Osteoblast (primary cell): ENCODE results near the gene TMPRSS4. TPM values are rescaled to one million over a fixed set of nuclear protein-coding genes. Genes with fewer than 3 reads are reported as not detected.

Experiments used
- DNase-seq: peaks from one replicate; pipeline ENCODE4 v3.0.0; 2011; ENCODE audit warnings: low spot score, mixed read lengths; ENCODE audit not compliant: insufficient read length; ENCODE audit errors: missing footprints
- H2AFZ ChIP-seq: 2 replicates; pipeline ENCODE4 v1.6.0; 2011; ENCODE audit warnings: mild to moderate bottlenecking, low read length
- H3K27ac ChIP-seq: 2 replicates; pipeline ENCODE4 v1.5.1; 2011; ENCODE audit warnings: mild to moderate bottlenecking, low read depth, low read length, moderate library complexity
- H3K27me3 ChIP-seq: 2 replicates; pipeline ENCODE4 v1.6.0; 2012; ENCODE audit warnings: mild to moderate bottlenecking, control low read depth, inconsistent platforms, low read length, moderate library complexity; ENCODE audit not compliant: insufficient read depth
- H3K36me3 ChIP-seq: 2 replicates; pipeline ENCODE4 v1.5.1; 2011; ENCODE audit warnings: mild to moderate bottlenecking, low read length, control low read depth, moderate library complexity; ENCODE audit not compliant: insufficient read depth
- H3K4me1 ChIP-seq: 2 replicates; pipeline ENCODE4 v1.5.1; 2011; ENCODE audit warnings: mild to moderate bottlenecking, low read length, control low read depth, moderate library complexity; ENCODE audit not compliant: insufficient read depth
- H3K4me2 ChIP-seq: 2 replicates; pipeline ENCODE4 v1.6.0; 2011; ENCODE audit warnings: mild to moderate bottlenecking, low read length; ENCODE audit not compliant: insufficient read depth
- H3K4me3 ChIP-seq: fragments of 200-600 bp; sonication (generic); 3 replicates; pipeline ENCODE4 v1.5.1; 2012; ENCODE audit warnings: mild to moderate bottlenecking, low read length, inconsistent platforms; ENCODE audit not compliant: insufficient read depth
- H3K79me2 ChIP-seq: 2 replicates; pipeline ENCODE4 v1.6.0; 2012; ENCODE audit warnings: mild to moderate bottlenecking, low read length, control low read depth, inconsistent platforms; ENCODE audit not compliant: insufficient read depth
- H3K9me3 ChIP-seq: 2 replicates; pipeline ENCODE4 v1.5.1; 2011; ENCODE audit warnings: low read depth, low read length, control low read depth
- H4K20me1 ChIP-seq: 2 replicates; pipeline ENCODE4 v1.6.0; 2012; ENCODE audit warnings: mild to moderate bottlenecking, low read length, control low read depth; ENCODE audit not compliant: insufficient read depth
- CTCF ChIP-seq: IDR thresholded peaks from 2 replicates; pipeline ENCODE4 v1.5.1; 2011; ENCODE audit warnings: mild to moderate bottlenecking, low read depth, low read length, moderate library complexity; ENCODE audit errors: extremely low read depth
- total RNA-seq: library from RNA; depleted of rRNA; stranded (reverse); fragments of >200 nt; gene quantifications from 2 replicates; pipeline ENCODE4 v1.2.3, GENCODE V29; 2012

The TMPRSS4 gene
- total RNA-seq, 1 donor = not detected

GRCh38 chr11:118057251-118058145, 19.4 kb upstream of the TMPRSS4 start:
- H3K4me1 ChIP-seq = no peaks in the 10 kb centered on the region

GRCh38 chr11:118058311-118059245, 18.3 kb upstream of the TMPRSS4 start:
- Histone ChIP-seq H4K20me1 (no peaks in the 10 kb centered on the region), H3K27ac (no peak overlapping the region), H3K4me2 (no peak overlapping the region), H3K36me3 (no peaks in the 10 kb centered on the region), H3K27me3 (peaks cover 5% of the 10 kb centered on the region), H3K4me3 (no peak overlapping the region), H3K79me2 (no peaks in the 10 kb centered on the region), H3K4me1 (no peaks in the 10 kb centered on the region), H3K9me3 (no peaks in the 10 kb centered on the region), H2AFZ (no peak overlapping the region)
- TF ChIP-seq CTCF = no peak
- no peak for DNase-seq

More at GRCh38 chr11:118057251-118058145, 19.4 kb upstream of the TMPRSS4 start:
- Histone ChIP-seq H2AFZ (no peak overlapping the region), H3K79me2 (no peaks in the 10 kb centered on the region), H3K36me3 (no peaks in the 10 kb centered on the region), H3K4me2 (no peak overlapping the region), H3K27ac (no peak overlapping the region), H3K27me3 (peaks cover 5% of the 10 kb centered on the region), H3K4me3 (no peak overlapping the region), H4K20me1 (no peaks in the 10 kb centered on the region), H3K9me3 (no peaks in the 10 kb centered on the region)
- TF ChIP-seq CTCF = no peak
- no peak for DNase-seq

- no peaks in the 10 kb centered on the region for H3K4me1 ChIP-seq
Measured at GRCh38 chr11:118059246-118059940, 17.5 kb upstream of the TMPRSS4 start.

More at GRCh38 chr11:118059246-118059940, 17.5 kb upstream of the TMPRSS4 start:
- H3K36me3 ChIP-seq = no peaks in the 10 kb centered on the region
- H4K20me1 ChIP-seq = no peaks in the 10 kb centered on the region
- no peak overlapping the region for H3K4me2 ChIP-seq
- no peak overlapping the region for H3K4me3 ChIP-seq
- H3K27me3 ChIP-seq = peaks cover 5% of the 10 kb centered on the region
- H3K27ac ChIP-seq = no peak overlapping the region
- DNase-seq = no peak
- H2AFZ ChIP-seq = no peak overlapping the region
- no peaks in the 10 kb centered on the region for H3K9me3 ChIP-seq
- TF ChIP-seq CTCF = no peak
- H3K79me2 ChIP-seq = no peaks in the 10 kb centered on the region
